ENCODE results near the gene DDAH2.

DDAH2 gene

DNA sequence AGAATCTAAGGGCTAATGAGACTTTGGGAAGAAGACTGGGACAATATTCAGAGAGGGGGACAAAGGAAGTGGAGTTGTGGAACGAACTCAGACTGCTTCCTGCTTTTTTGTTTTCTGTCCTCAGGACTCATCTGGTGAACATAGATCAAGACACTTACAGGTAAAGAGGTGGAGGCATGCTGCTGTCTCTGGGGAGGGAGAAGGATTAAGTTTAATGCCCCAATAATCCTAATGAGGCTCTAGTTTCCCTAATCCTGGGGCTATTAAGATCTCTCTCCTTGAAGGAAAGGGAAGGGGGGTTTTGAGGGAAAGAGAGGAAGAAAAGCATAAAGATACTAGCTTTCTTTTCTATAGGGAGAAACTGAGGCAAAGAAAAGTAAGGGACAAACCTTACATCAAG is 15.3 kb upstream of the DDAH2 start:
- no peak overlapping the region for H3K4me3 ChIP-seq (ENCODE audit: low read depth, low read length)
- DNase-seq (ENCODE audit: low read depth), result no peak
- TF ChIP-seq, protein P1, sequence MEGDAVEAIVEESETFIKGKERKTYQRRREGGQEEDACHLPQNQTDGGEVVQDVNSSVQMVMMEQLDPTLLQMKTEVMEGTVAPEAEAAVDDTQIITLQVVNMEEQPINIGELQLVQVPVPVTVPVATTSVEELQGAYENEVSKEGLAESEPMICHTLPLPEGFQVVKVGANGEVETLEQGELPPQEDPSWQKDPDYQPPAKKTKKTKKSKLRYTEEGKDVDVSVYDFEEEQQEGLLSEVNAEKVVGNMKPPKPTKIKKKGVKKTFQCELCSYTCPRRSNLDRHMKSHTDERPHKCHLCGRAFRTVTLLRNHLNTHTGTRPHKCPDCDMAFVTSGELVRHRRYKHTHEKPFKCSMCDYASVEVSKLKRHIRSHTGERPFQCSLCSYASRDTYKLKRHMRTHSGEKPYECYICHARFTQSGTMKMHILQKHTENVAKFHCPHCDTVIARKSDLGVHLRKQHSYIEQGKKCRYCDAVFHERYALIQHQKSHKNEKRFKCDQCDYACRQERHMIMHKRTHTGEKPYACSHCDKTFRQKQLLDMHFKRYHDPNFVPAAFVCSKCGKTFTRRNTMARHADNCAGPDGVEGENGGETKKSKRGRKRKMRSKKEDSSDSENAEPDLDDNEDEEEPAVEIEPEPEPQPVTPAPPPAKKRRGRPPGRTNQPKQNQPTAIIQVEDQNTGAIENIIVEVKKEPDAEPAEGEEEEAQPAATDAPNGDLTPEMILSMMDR (IDR thresholded peaks at IDR 0.05; ENCODE audit: insufficient read depth, low read depth, low read length, missing control alignments), result no peak

DNA sequence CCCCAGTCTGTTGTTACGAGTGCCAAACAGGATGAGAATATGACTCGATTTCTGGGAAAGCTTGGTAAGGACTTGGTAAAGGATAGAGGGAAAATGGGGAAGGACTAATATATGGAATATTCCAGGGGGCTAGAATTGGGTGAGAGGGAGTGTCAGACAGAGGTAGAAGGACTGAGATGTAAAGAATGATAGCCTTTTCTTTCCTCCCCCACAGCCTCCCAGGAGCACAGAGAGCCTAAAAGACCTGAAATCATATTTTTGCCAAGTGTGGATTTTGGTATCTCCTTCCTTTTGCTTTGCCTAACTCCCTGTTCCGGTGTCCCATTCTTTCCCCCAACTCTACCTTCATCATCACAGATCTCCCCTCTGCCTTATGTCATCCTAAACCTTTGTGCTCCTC is 13.8 kb upstream of the DDAH2 start:
- TF ChIP-seq, protein P1 (IDR thresholded peaks at IDR 0.05; ENCODE audit: insufficient read depth, low read depth, low read length, missing control alignments), result no peak
- no peak for DNase-seq (ENCODE audit: low read depth)
- no peak overlapping the region for H3K4me3 ChIP-seq (ENCODE audit: low read depth, low read length)

DNA sequence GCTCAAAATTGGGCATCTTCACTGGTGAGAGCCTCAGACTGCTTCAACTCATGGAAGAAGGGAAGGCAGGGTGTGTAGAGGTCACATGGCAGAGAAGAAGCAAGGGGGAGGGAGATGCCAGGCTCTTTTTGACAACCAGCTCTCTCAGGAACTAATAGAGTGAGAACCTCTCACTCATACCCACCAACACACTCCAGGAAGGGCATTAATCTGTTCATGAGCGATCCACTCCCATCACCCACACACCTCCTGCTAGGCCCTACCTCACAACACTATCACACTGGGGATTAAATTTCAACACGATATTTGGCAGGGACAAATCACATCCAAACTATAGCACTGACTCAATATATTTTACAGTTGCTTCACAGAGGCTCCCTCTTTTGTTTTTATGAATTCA is 12.7 kb upstream of the DDAH2 start:
- no peak overlapping the region for H3K4me3 ChIP-seq (ENCODE audit: low read depth, low read length)
- TF ChIP-seq, protein P1 (IDR thresholded peaks at IDR 0.05; ENCODE audit: insufficient read depth, low read depth, low read length, missing control alignments), result no peak
- DNase-seq (ENCODE audit: low read depth), result no peak

- peak overlapping the region; percentile 90 for H3K4me3 ChIP-seq (ENCODE audit: low read depth, low read length)
- TF ChIP-seq, protein P1 (IDR thresholded peaks at IDR 0.05; ENCODE audit: insufficient read depth, low read depth, low read length, missing control alignments), result no peak
- peak; percentile 62 for DNase-seq (ENCODE audit: low read depth)
These were observed 11.5 kb upstream of the DDAH2 start for GRCh38 chr6:31740397-31741223.

- TF ChIP-seq, protein P1 (IDR thresholded peaks at IDR 0.05; ENCODE audit: insufficient read depth, low read depth, low read length, missing control alignments), result no peak
These were observed 10.7 kb upstream of the DDAH2 start, which contains the start of gene MSH5 for GRCh38 chr6:31739639-31740396. Gene MSH5, plus strand, starts transcription at chr6:31740005. Its CDS starts 462 bp downstream, at chr6:31740467.

DNA sequence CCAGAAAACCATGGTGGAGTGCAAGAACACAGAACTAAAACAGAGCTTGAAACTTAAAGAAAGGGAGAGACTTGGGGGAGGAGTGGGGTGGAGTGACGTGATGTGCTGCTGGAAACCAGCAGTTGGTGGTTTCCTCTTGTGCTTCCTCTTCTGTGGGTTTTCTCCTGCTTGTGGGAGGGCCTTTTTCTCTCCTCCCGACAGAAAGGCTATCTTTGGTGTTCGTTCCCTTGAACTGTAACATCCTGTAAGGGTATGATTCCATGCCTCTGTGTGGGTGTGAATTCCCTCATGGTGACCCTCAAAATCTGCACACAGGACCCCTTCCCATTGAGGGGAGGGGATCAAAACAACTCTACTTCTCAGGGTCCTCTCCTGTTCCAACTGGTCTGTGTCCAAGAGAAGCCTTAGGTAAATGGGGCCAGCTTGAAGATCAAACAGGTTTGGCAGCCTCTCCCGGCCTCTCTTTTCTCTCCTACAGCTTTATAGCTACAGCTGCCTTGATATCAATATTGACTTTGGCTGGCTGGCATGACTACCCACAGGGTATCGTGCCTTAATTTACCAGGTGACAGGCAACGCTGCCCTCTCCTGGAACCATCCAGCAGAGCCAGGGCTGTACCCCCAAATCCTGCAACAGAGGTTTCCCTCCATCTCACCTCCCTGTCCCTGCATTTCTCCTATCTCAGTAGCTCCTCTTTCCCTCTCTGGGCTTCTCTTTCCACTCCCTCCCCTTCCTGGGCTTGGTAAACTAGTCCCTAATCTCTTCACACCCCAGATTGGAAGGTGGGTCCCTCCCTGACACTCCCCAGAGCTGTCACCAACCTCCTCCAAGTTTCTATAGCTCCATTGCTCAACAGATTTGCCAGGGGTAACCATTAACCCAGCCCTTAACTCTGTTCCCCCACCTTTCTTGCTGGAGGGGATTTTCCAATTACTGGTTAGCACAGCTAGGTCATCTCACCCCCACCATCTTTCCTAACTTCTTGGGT is 9.2 kb upstream of the DDAH2 start:
- peak; percentile 90 for DNase-seq (ENCODE audit: low read depth)
- TF ChIP-seq, protein P1 (IDR thresholded peaks at IDR 0.05; ENCODE audit: insufficient read depth, low read depth, low read length, missing control alignments), result no peak
- H3K4me3 ChIP-seq (ENCODE audit: low read depth, low read length), result peak overlapping the region; percentile 56

More at GRCh38 chr6:31739639-31740396, 10.7 kb upstream of the DDAH2 start, which contains the start of gene MSH5:
- DNase-seq (ENCODE audit: low read depth), result peak; percentile 99
- H3K4me3 ChIP-seq (ENCODE audit: low read depth, low read length), result peak within 1 kb of the TSS; percentile 90
